Activated naive CD4-positive, alpha-beta T cell treated with anti-CD3 and anti-CD28 coated beads, Interleukin-2, amount 10 ng/mL, durations not matched to agents 7 days and 5 days (primary cell): ENCODE data around the gene TGFA.

ENCODE experiments used
- CTCF ChIA-PET: fragments of 350-600 bp; sonication (Branson Sonifier 250); formaldehyde crosslinking; loops from one replicate; lab custom pipeline; 2021; ENCODE audit warnings: antibody characterized with exemption; lab: Charles Lee
- DNase-seq: peaks from one replicate; pipeline ENCODE4 v3.0.0-alpha.2; 2020
- H3K27ac Mint-ChIP-seq: one replicate; pipeline ENCODE4 v1.8.0; 2021; ENCODE audit warnings: mild to moderate bottlenecking, moderate library complexity, mixed read lengths
- H3K27me3 Mint-ChIP-seq: one replicate; pipeline ENCODE4 v1.8.0; 2021; ENCODE audit warnings: mild to moderate bottlenecking, mixed read lengths
- H3K36me3 Mint-ChIP-seq: one replicate; pipeline ENCODE4 v1.8.0; 2021; ENCODE audit warnings: mixed read lengths
- H3K4me1 Mint-ChIP-seq: one replicate; pipeline ENCODE4 v1.8.0; 2021; ENCODE audit warnings: mixed read lengths
- H3K4me3 Mint-ChIP-seq: one replicate; pipeline ENCODE4 v1.8.0; 2021; ENCODE audit warnings: mild to moderate bottlenecking, moderate library complexity, mixed read lengths
- H3K9me3 Mint-ChIP-seq: one replicate; pipeline ENCODE4 v1.8.0; 2021; ENCODE audit warnings: mixed read lengths

Gene TGFA

DNA sequence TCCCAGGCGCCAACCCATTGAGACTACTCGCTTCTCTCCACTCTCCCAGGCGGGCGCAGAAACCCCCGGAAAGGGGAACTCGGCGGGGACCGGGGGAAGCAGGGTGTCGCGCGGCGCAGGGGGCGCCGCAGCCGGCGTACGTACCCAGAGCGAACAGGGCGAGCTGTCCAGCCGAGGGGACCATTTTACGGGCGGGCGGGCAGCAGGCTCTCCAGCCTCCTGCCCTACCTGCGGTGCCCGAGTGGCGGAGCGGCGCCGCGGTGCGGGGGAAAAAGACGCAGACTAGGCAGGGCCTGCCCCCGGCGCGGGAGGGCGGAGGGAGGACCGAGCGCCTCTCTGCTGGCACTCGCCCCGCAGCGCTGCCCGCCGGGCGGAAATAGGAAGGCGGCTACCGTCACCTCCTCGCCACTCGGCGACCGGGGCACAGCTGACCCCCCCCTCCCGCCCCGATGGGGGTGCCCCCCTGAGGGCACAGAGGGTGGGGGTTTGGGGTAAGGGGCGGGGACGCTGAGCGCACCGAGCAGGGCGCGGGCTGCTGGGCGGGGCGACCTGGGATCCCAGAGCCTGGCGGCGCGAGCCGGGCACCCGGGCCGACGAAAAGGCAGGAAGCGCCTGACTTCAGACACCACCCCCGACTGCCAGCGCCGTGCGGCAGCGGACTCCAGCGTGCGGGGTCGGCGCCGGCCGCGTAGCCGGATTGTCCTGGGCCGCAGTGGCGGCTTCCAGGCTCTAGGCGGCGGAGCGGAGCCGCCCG lies at the start of gene TGFA:
Gene TGFA, minus strand, starts transcription at position 243 of the 754 bp plus-strand sequence. Its CDS starts 59 bp downstream, at position 184.
- no peak within 1 kb of the TSS for H3K27ac Mint-ChIP-seq
- peak; percentile 76 for DNase-seq
- no peaks in the 10 kb centered on the region for H3K36me3 Mint-ChIP-seq
- H3K9me3 Mint-ChIP-seq, result no peaks in the 10 kb centered on the region
- CTCF ChIA-PET, result interaction anchor here (1.5 to 2.0 kb wide), 2 partner anchors 216 to 250 kb away, joined by 4 to 9 read pairs; no protein-coding TSS in a partner anchor
- peaks cover 66% of the 10 kb centered on the region for H3K27me3 Mint-ChIP-seq
- peak within 1 kb of the TSS; percentile 76 for H3K4me3 Mint-ChIP-seq
- peaks cover 28% of the 10 kb centered on the region for H3K4me1 Mint-ChIP-seq

- Mint-ChIP-seq H3K36me3 (no peaks in the 10 kb centered on the region), H3K27ac (no peak overlapping the region), H3K9me3 (no peaks in the 10 kb centered on the region), H3K4me3 (no peak overlapping the region), H3K27me3 (no peaks in the 10 kb centered on the region), H3K4me1 (no peaks in the 10 kb centered on the region)
- DNase-seq, result no peak
- CTCF ChIA-PET, result no interaction called here
These were observed 49.4 kb upstream of the TGFA start for GRCh38 chr2:70603066-70603465.

DNA sequence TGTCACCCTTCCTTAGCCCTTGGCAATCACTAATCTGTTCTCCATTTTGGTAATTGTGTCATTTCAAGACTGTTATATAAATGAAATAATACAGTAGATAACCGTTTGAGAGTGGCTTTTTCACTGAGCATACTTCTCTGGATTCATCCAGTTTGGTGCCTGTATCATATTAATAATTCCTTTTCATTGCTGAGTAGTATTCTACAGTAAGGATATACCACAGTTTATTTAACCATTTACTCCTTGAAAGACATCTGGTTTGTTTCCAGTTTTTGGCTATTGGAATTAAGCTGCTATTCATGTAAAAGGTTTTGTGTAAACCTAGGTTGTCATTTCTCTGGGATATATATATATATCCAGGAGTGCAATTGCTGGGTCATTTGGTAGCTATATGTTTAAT lies 44.6 kb upstream of the TGFA start:
- Mint-ChIP-seq H3K27ac (no peak overlapping the region), H3K27me3 (peaks cover 11% of the 10 kb centered on the region), H3K9me3 (no peaks in the 10 kb centered on the region), H3K4me1 (no peaks in the 10 kb centered on the region), H3K4me3 (no peak overlapping the region), H3K36me3 (no peaks in the 10 kb centered on the region)
- CTCF ChIA-PET, result no interaction called here
- no peak for DNase-seq

DNA sequence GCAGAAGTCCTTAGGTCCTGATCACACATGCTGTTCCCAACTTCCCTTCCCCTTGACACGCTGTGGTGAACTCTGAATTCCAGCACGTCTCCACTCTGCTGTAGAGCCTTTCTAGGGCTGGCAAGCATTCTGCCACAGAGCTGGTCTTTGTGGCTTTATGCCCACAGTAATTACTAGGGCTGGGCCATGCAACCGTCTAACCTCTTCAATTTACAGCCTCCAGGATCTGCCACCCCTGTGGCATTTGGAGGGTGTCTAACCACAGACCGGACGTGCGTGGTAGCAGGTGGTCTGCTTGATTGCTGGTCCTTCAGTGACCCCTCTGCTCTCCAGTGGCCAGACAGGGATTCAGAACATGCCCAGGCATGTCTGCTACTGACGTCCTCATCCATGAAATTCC lies 43.1 kb upstream of the TGFA start:
- peaks cover 11% of the 10 kb centered on the region for H3K27me3 Mint-ChIP-seq
- DNase-seq, result no peak
- CTCF ChIA-PET, result interaction anchor here (0.6 kb wide), 1 partner anchor 20 kb away, joined by 3 read pairs; no protein-coding TSS in a partner anchor

GRCh38 chr2:70596293-70596692 lies 42.7 kb upstream of the TGFA start:
- H3K27ac Mint-ChIP-seq, result no peak overlapping the region
- H3K27me3 Mint-ChIP-seq, result peaks cover 11% of the 10 kb centered on the region
- no peak for DNase-seq
- H3K9me3 Mint-ChIP-seq, result no peaks in the 10 kb centered on the region
- no peak overlapping the region for H3K4me3 Mint-ChIP-seq
- H3K36me3 Mint-ChIP-seq, result no peaks in the 10 kb centered on the region
- CTCF ChIA-PET, result no interaction called here
- no peaks in the 10 kb centered on the region for H3K4me1 Mint-ChIP-seq

More for the DNA sequence above, 43.1 kb upstream of the TGFA start:
- H3K9me3 Mint-ChIP-seq, result no peaks in the 10 kb centered on the region
- H3K36me3 Mint-ChIP-seq, result no peaks in the 10 kb centered on the region
- no peak overlapping the region for H3K4me3 Mint-ChIP-seq
- H3K4me1 Mint-ChIP-seq, result no peaks in the 10 kb centered on the region
- H3K27ac Mint-ChIP-seq, result no peak overlapping the region

DNA sequence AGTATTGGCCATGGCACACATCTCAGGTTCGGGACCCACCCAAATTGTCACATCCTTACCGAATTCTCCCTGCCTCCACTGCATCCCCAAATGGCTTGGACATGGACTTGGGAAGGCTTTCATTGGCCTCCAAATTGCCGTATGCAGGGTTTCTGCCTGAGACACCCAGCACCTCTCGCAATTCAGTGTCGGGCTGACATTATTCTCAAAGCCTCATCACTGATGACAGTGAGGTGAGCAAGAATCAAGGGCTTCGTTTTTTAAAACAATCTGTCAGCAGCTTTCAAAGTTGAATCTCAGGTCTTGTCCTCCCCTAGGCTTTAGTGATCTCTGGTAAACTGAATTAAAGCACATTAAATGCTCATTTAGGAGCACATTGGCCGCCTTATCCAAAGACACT lies 29.5 kb upstream of the TGFA start:
- no peak overlapping the region for H3K4me3 Mint-ChIP-seq
- no peak overlapping the region for H3K27ac Mint-ChIP-seq
- CTCF ChIA-PET, result no interaction called here
- DNase-seq, result no peak
- peaks cover 4% of the 10 kb centered on the region for H3K27me3 Mint-ChIP-seq
- H3K4me1 Mint-ChIP-seq, result no peaks in the 10 kb centered on the region
- H3K9me3 Mint-ChIP-seq, result no peaks in the 10 kb centered on the region
- H3K36me3 Mint-ChIP-seq, result no peaks in the 10 kb centered on the region

DNA sequence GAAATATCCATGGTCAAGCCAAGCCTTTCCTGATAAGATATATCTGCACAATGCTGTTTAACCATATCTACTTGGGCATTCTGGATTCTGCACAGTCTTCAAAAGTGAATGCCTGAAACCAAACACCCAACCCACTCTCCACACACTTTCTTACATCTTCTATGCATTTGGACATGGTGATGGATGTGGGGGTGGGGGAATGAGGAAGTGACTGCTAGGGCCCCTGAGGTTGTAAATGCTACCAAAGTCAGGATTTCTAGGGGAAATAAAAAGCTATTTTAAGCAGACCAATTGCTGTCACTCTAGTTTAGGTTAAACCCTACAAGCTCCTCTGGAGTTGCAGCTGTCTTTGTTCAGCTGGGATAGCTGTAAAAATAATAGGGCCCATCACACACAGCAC lies 26.7 kb upstream of the TGFA start:
- no peaks in the 10 kb centered on the region for H3K9me3 Mint-ChIP-seq
- no peak for DNase-seq
- CTCF ChIA-PET, result no interaction called here
- no peak overlapping the region for H3K27ac Mint-ChIP-seq
- H3K36me3 Mint-ChIP-seq, result no peaks in the 10 kb centered on the region
- H3K27me3 Mint-ChIP-seq, result peaks cover 7% of the 10 kb centered on the region
- no peaks in the 10 kb centered on the region for H3K4me1 Mint-ChIP-seq
- H3K4me3 Mint-ChIP-seq, result no peak overlapping the region

DNA sequence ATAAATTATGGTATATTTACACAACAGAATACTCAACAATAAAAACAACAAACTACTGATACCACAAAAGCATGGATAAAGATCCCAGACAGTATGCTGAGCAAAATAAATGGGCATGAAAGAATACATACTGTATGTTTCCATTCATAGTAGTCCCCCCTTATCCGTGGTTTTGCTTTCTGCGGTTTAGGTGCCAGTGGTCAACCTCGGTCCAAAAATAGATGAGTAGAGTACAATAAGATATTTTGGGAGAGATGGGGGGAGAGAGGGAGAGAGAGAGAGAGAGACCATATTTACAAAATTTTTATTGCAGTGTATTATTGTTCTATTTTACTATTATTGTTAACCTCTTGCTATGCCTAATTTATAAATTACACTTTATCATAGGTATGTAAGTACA lies 21.0 kb upstream of the TGFA start:
- H3K4me3 Mint-ChIP-seq, result no peak overlapping the region
- H3K27ac Mint-ChIP-seq, result no peak overlapping the region
- H3K27me3 Mint-ChIP-seq, result peaks cover 31% of the 10 kb centered on the region
- H3K4me1 Mint-ChIP-seq, result peaks cover 4% of the 10 kb centered on the region
- CTCF ChIA-PET, result interaction anchor here (1.3 kb wide), 1 partner anchor 37 kb away, joined by 3 read pairs; no protein-coding TSS in a partner anchor
- no peak for DNase-seq
- H3K36me3 Mint-ChIP-seq, result no peaks in the 10 kb centered on the region
- no peaks in the 10 kb centered on the region for H3K9me3 Mint-ChIP-seq

DNA sequence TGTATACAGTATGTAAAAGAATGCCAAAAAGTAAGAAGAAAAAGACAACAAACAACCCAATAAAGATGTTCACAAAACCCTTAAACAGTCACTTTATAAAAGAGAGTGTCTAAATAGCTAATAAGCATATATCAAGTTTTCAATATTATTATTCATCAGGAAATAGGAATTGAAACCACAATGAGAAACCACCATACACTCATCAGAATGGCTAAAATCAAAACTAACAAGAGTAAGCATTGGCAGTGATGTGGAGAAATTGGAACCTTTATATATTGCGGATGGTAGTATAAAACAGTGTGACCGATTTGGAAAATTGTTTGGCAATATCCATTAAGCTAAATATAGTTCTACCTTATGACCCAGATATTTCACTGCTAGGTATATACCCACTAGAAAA lies 20.5 kb upstream of the TGFA start:
- Mint-ChIP-seq H3K36me3 (no peaks in the 10 kb centered on the region), H3K27ac (no peak overlapping the region), H3K4me1 (peaks cover 4% of the 10 kb centered on the region), H3K27me3 (peaks cover 31% of the 10 kb centered on the region), H3K4me3 (no peak overlapping the region), H3K9me3 (no peaks in the 10 kb centered on the region)
- DNase-seq, result no peak
- CTCF ChIA-PET, result interaction anchor here (1.3 kb wide), 1 partner anchor 36 kb away, joined by 3 read pairs; no protein-coding TSS in a partner anchor

- Mint-ChIP-seq H3K27ac (no peak overlapping the region), H3K4me1 (peaks cover 4% of the 10 kb centered on the region), H3K9me3 (no peaks in the 10 kb centered on the region), H3K36me3 (no peaks in the 10 kb centered on the region), H3K27me3 (peaks cover 28% of the 10 kb centered on the region), H3K4me3 (no peak overlapping the region)
- CTCF ChIA-PET, result no interaction called here
- no peak for DNase-seq
These were observed 16.5 kb upstream of the TGFA start for GRCh38 chr2:70570041-70570661.

- no peak overlapping the region for H3K4me3 Mint-ChIP-seq
These were observed 15.9 kb upstream of the TGFA start for GRCh38 chr2:70569559-70569958.

DNA sequence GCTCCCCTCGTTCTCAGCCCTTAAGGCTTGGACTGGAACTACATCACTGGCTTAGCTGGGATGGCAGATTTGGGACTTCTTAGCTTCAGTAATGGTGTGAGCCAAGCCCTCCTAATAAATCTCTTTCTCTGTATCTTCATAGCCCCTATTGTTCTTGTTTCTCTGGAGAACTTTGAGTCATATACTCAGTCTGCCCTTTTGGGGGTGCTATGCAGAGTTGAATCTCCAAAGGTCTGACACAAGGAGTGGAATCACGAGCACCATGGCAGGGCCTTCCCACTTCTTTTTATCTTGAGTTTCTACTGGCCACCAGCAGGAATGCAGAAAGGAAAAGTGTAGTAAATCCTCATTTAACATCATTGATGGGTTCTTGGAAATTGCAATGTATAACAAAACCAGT lies 13.3 kb upstream of the TGFA start:
- Mint-ChIP-seq H3K9me3 (no peaks in the 10 kb centered on the region), H3K27ac (no peak overlapping the region), H3K4me1 (no peaks in the 10 kb centered on the region), H3K4me3 (no peak overlapping the region), H3K27me3 (peaks cover 14% of the 10 kb centered on the region), H3K36me3 (no peaks in the 10 kb centered on the region)
- CTCF ChIA-PET, result interaction anchor here (1.4 kb wide), 1 partner anchor 79 kb away, joined by 3 read pairs; no protein-coding TSS in a partner anchor
- DNase-seq, result no peak

More at GRCh38 chr2:70569559-70569958, 15.9 kb upstream of the TGFA start:
- H3K27me3 Mint-ChIP-seq, result peaks cover 26% of the 10 kb centered on the region
- no peaks in the 10 kb centered on the region for H3K9me3 Mint-ChIP-seq
- no peak for DNase-seq
- no peak overlapping the region for H3K27ac Mint-ChIP-seq
- H3K36me3 Mint-ChIP-seq, result no peaks in the 10 kb centered on the region
- H3K4me1 Mint-ChIP-seq, result peaks cover 4% of the 10 kb centered on the region
- CTCF ChIA-PET, result no interaction called here

GRCh38 chr2:70566464-70566863 lies 12.8 kb upstream of the TGFA start:
- CTCF ChIA-PET, result interaction anchor here (1.4 kb wide), 1 partner anchor 79 kb away, joined by 3 read pairs; no protein-coding TSS in a partner anchor
- H3K27ac Mint-ChIP-seq, result no peak overlapping the region
- H3K4me1 Mint-ChIP-seq, result no peaks in the 10 kb centered on the region
- H3K9me3 Mint-ChIP-seq, result no peaks in the 10 kb centered on the region
- peaks cover 13% of the 10 kb centered on the region for H3K27me3 Mint-ChIP-seq
- no peak overlapping the region for H3K4me3 Mint-ChIP-seq
- DNase-seq, result no peak
- H3K36me3 Mint-ChIP-seq, result no peaks in the 10 kb centered on the region

DNA sequence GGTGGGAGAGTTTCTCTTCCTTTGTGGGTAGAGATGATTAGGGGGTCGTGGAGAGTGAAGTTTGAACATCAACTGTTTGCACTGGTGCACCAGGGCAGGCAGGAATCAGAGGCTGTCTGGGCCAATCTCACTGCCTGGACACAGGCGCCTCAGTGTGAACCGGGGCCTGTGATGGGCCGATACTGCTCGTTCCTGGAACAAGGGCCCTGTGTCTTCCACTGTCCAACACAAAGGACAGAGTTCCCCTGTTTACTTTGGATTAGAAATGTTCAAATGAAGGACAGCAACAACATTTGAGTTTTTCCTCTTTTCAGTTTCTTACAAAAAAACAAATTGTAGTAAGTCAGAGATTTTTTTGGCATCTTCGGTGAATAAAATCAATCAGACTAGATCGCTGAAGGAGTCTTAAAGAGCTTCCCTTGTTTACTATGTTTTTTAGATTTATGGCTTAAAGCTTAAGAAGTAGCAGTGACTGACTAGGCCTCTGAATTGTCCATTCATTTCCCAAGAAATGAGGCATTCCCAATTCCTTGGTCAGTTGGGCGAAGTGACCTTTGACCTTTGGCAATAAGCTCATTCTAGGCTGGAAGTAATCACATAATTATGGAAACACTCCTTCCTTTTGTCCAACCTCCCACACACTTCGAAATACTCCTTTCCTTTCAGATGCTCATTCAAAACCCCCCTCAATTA lies 11.6 kb upstream of the TGFA start:
- CTCF ChIA-PET, result interaction anchor here (1.0 kb wide), 1 partner anchor 21 kb away, joined by 3 read pairs; no protein-coding TSS in a partner anchor

More for the DNA sequence above, 11.6 kb upstream of the TGFA start:
- no peak for DNase-seq
- Mint-ChIP-seq H3K9me3 (no peaks in the 10 kb centered on the region), H3K4me1 (no peaks in the 10 kb centered on the region), H3K27ac (no peak overlapping the region), H3K27me3 (peaks cover 16% of the 10 kb centered on the region), H3K4me3 (no peak overlapping the region), H3K36me3 (no peaks in the 10 kb centered on the region)
